SK-N-SH (cell line): ENCODE data around the gene ZNF503.

Experiments used
- CHD2 ChIP-seq: fragments of 150-350 bp; IDR thresholded peaks from 2 replicates; pipeline ENCODE4 v1.6.1; 2018; ENCODE audit warnings: low read length; ENCODE audit not compliant: partially characterized antibody
- POLR2AphosphoS5 ChIP-seq: IDR thresholded peaks from 2 replicates; pipeline ENCODE4 v1.6.1; 2012; ENCODE audit warnings: low read depth, low read length
- RAD21 ChIP-seq: IDR thresholded peaks from 2 replicates; pipeline ENCODE4 v1.6.1; 2012; ENCODE audit warnings: mild to moderate bottlenecking, low read length
- TAF1 ChIP-seq: IDR thresholded peaks from 2 replicates; pipeline ENCODE4 v1.6.1; 2012; ENCODE audit warnings: low read depth, mild to moderate bottlenecking, low read length, moderate library complexity, borderline replicate concordance
- TF ChIP-seq, protein P1 (sequence below): fragments of 200-600 bp; sonication (generic); IDR thresholded peaks from 2 replicates; pipeline ENCODE4 v1.6.1; 2017; ENCODE audit warnings: antibody characterized with exemption, mild to moderate bottlenecking, moderate library complexity
- TF ChIP-seq, protein P2 (sequence below): fragments of 150-350 bp; IDR thresholded peaks from 2 replicates; pipeline ENCODE4 v1.6.1; 2017; ENCODE audit warnings: antibody characterized with exemption, low read length, low read depth, borderline replicate concordance

DNA sequence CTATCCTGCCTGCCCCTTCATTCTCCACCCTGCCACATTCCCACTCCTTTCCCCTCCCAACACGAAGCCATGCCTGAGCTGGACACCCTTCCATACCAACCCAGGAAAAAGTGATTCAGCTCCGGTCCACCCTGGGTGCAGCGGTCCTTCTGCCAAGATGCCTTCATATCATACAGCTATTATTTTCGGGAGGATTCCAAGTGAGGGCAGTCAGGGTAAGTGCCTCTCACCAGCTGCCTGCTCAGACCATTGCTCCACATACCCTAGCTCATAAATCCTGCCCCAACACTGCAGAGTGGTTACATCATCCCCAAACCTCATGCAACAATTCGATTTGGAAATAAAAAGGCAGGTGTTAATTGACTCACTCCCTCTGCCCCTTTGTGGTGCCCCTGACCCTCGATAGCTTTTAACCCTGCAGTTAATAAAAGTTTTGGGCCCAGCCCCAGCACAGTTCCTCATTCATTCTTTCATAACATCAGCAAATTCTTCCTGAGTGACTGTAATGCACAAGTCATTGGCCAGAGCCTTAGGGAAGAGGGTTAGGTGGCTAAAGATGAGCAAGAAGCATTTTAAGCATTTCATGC is 42.6 kb downstream of the ZNF503 start:
- no peak for TF ChIP-seq CHD2
- no peak for TF ChIP-seq POLR2AphosphoS5
- TF ChIP-seq RAD21, result no peak
- TF ChIP-seq, protein P1, sequence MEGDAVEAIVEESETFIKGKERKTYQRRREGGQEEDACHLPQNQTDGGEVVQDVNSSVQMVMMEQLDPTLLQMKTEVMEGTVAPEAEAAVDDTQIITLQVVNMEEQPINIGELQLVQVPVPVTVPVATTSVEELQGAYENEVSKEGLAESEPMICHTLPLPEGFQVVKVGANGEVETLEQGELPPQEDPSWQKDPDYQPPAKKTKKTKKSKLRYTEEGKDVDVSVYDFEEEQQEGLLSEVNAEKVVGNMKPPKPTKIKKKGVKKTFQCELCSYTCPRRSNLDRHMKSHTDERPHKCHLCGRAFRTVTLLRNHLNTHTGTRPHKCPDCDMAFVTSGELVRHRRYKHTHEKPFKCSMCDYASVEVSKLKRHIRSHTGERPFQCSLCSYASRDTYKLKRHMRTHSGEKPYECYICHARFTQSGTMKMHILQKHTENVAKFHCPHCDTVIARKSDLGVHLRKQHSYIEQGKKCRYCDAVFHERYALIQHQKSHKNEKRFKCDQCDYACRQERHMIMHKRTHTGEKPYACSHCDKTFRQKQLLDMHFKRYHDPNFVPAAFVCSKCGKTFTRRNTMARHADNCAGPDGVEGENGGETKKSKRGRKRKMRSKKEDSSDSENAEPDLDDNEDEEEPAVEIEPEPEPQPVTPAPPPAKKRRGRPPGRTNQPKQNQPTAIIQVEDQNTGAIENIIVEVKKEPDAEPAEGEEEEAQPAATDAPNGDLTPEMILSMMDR, result no peak
- no peak for TF ChIP-seq TAF1
- TF ChIP-seq, protein P2, sequence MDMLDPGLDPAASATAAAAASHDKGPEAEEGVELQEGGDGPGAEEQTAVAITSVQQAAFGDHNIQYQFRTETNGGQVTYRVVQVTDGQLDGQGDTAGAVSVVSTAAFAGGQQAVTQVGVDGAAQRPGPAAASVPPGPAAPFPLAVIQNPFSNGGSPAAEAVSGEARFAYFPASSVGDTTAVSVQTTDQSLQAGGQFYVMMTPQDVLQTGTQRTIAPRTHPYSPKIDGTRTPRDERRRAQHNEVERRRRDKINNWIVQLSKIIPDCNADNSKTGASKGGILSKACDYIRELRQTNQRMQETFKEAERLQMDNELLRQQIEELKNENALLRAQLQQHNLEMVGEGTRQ, result no peak
